ENCODE results near the gene IHH.

DNA sequence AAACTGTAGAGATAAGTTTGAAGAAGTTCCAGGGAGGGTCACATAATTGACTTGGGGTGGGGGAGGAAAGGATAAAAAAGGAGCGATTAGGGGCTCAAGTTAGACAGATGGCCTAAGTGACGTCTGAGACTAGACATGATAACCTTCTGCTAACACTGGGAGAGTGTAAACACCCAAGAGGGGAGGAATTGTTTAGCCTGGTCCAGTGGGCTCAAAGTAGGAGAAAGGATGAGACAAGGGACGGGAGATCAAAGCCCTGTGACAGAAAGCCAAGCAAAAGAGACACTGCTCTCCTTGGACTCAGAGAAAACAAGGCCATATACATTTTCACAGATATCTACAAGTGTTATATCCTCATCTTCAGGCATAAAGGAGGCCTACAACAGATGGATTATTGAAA is 45.5 kb upstream of the IHH start:
- TF ChIP-seq POLR2A (IDR thresholded peaks at IDR 0.05; ENCODE audit: low read depth, low read length) = no peak
- TF ChIP-seq SPI1 (IDR thresholded peaks at IDR 0.05; ENCODE audit: low read depth, low read length) = no peak
- TF ChIP-seq TAF1 (IDR thresholded peaks at IDR 0.05; ENCODE audit: low read depth, low read length) = no peak
- TF ChIP-seq POLR2AphosphoS5 (IDR thresholded peaks at IDR 0.05; ENCODE audit: low read depth, low read length) = no peak
- TF ChIP-seq POU2F2 (IDR thresholded peaks at IDR 0.05; ENCODE audit: low read depth, low read length) = no peak
- TF ChIP-seq PAX5 (IDR thresholded peaks at IDR 0.05; ENCODE audit: insufficient read depth, low read length, severe bottlenecking) = no peak
